SK-N-SH treated with all-trans-retinoic acid at 6 μM for 48 hours (cell line): Measurements from ENCODE around the gene NOM1.

Source experiments
- ATAC-seq: fragments of 200-7000 bp; cut with Tn5 transposase; 3 replicates; pipeline ENCODE4 v1.9.1; 2020; ENCODE audit warnings: mild to moderate bottlenecking, moderate library complexity
- ARNTL ChIP-seq: fragments of 450-650 bp; formaldehyde crosslinking; IDR thresholded peaks from 2 replicates; pipeline ENCODE4 v1.5.0; 2020; ENCODE audit warnings: low read depth, mild to moderate bottlenecking, moderate library complexity, borderline replicate concordance
- BACH2 ChIP-seq: fragments of 250-450 bp; sonication (Bioruptor Pico); IDR thresholded peaks from 2 replicates; pipeline ENCODE4 v1.9.0; 2021; ENCODE audit warnings: mild to moderate bottlenecking, borderline replicate concordance
- CSDC2 ChIP-seq: fragments of 250-450 bp; sonication (Bioruptor Pico); IDR thresholded peaks from 2 replicates; pipeline ENCODE4 v1.5.0; 2020; ENCODE audit warnings: mild to moderate bottlenecking, moderate library complexity
- ESRRG ChIP-seq: fragments of 250-450 bp; sonication (Bioruptor Pico); IDR thresholded peaks from 2 replicates; pipeline ENCODE4 v1.6.1; 2021; ENCODE audit warnings: mild to moderate bottlenecking
- GLIS3 ChIP-seq: fragments of 250-450 bp; sonication (Bioruptor Pico); IDR thresholded peaks from 2 replicates; pipeline ENCODE4 v1.5.0; 2020; ENCODE audit warnings: mild to moderate bottlenecking, moderate library complexity
- OSR1 ChIP-seq: fragments of 250-450 bp; sonication (Bioruptor Pico); IDR thresholded peaks from 2 replicates; pipeline ENCODE4 v1.8.0; 2022; ENCODE audit warnings: moderate library complexity, mild to moderate bottlenecking, inconsistent platforms
- PPARA ChIP-seq: fragments of 250-450 bp; sonication (Bioruptor Pico); IDR thresholded peaks from 2 replicates; pipeline ENCODE4 v1.5.0; 2020; ENCODE audit warnings: mild to moderate bottlenecking, borderline replicate concordance
- RARB ChIP-seq: fragments of 250-450 bp; sonication (Bioruptor Pico); IDR thresholded peaks from 2 replicates; pipeline ENCODE4 v1.8.0; 2021; ENCODE audit warnings: mild to moderate bottlenecking, moderate library complexity
- SNAI2 ChIP-seq: fragments of 250-450 bp; sonication (Bioruptor Pico); IDR thresholded peaks from 2 replicates; pipeline ENCODE4 v1.5.0; 2020; ENCODE audit warnings: mild to moderate bottlenecking, moderate library complexity
- TCF4 ChIP-seq: fragments of 250-450 bp; sonication (Bioruptor Pico); IDR thresholded peaks from 2 replicates; pipeline ENCODE4 v1.8.0; 2021; ENCODE audit warnings: mild to moderate bottlenecking, moderate library complexity, borderline replicate concordance
- TOX ChIP-seq: fragments of 250-450 bp; sonication (Bioruptor Pico); IDR thresholded peaks from 2 replicates; pipeline ENCODE4 v1.8.0; 2021; ENCODE audit warnings: mild to moderate bottlenecking, moderate library complexity, borderline replicate concordance
- ZC3H10 ChIP-seq: fragments of 250-450 bp; sonication (Bioruptor Pico); IDR thresholded peaks from 2 replicates; pipeline ENCODE4 v1.5.1; 2021; ENCODE audit warnings: mild to moderate bottlenecking, moderate library complexity
- ZFP3 ChIP-seq: fragments of 250-450 bp; sonication (Bioruptor Pico); IDR thresholded peaks from 2 replicates; pipeline ENCODE4 v1.5.0; 2020; ENCODE audit warnings: mild to moderate bottlenecking, moderate library complexity
- ZFP30 ChIP-seq: fragments of 450-650 bp; formaldehyde crosslinking; IDR thresholded peaks from 2 replicates; pipeline ENCODE4 v1.5.0; 2022; ENCODE audit warnings: mild to moderate bottlenecking, moderate library complexity
- ZNF565 ChIP-seq: fragments of 450-650 bp; formaldehyde crosslinking; conservative IDR thresholded peaks from 2 replicates; pipeline ENCODE4 v1.5.0; 2020; ENCODE audit warnings: low read depth, mild to moderate bottlenecking, moderate library complexity
- ZNF70 ChIP-seq: fragments of 450-650 bp; formaldehyde crosslinking; IDR thresholded peaks from 2 replicates; pipeline ENCODE4 v1.5.0; 2020; ENCODE audit warnings: mild to moderate bottlenecking, moderate library complexity
- ZNF8 ChIP-seq: fragments of 450-650 bp; formaldehyde crosslinking; IDR thresholded peaks from 2 replicates; pipeline ENCODE4 v1.5.0; 2020; ENCODE audit warnings: mild to moderate bottlenecking, moderate library complexity
- TF ChIP-seq, protein P1 (sequence below): fragments of 250-450 bp; sonication (Bioruptor Pico); IDR thresholded peaks from 2 replicates; pipeline ENCODE4 v1.8.0; 2021; ENCODE audit warnings: low read depth, mild to moderate bottlenecking, moderate library complexity, borderline replicate concordance
- TF ChIP-seq, protein P2 (sequence below): fragments of 250-450 bp; sonication (Bioruptor Pico); IDR thresholded peaks from 2 replicates; pipeline ENCODE4 v1.5.0; 2020; ENCODE audit warnings: mild to moderate bottlenecking, moderate library complexity
- TF ChIP-seq, protein P3 (sequence below): fragments of 250-450 bp; sonication (Bioruptor Pico); IDR thresholded peaks from 2 replicates; pipeline ENCODE4 v1.8.0; 2020; ENCODE audit warnings: mild to moderate bottlenecking, moderate library complexity, borderline replicate concordance
- TF ChIP-seq, protein P4 (sequence below): fragments of 250-450 bp; sonication (Bioruptor Pico); IDR thresholded peaks from 2 replicates; pipeline ENCODE4 v1.5.1; 2021; ENCODE audit warnings: mild to moderate bottlenecking, moderate library complexity

The NOM1 gene

DNA sequence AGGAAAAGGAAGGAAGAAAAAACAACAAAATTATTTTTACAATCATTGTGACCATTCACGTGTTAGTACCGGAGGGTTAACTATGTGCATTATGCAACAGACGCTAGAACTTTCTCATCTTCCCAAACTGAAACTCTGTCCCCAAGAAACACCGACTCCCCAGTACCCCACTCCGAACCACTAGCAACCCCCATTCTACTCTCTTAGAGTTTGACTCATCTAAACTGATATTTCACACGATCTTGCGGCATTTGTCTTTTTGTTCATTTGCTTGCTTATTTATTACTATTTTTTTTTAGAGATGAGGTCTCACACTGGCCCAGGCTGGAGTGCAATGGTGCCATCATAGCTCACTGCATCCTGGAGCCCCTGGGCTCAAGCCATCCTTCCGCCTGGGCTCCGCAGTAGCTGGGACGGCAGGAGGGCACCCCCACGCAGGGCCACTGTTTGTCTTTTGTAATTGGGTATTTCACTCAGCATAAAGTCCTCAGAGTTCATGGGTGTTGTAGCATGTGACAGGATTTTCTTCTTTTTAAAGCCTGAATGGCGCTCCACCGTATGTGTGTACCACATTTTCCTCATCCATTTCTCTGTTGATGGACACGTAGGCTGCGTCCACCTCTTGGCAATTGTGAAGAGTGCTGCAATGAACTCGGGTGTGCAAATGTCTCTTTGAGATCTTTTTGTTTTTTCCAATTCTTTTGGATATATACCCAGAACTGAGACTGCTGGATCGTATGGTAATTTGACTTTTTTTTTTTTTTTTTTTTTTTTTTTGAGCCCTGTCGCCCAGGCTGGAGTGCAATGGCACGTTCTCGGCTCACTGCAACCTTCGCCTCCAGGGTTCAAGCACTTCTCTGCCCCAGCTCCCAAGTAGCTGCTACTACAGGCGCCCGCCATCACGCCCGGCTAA is 51.5 kb downstream of the NOM1 start:
- ATAC-seq: no peak; the same call in 2 of the 3 replicates
- TF ChIP-seq ZC3H10 (CRISPR knock-in tag): no peak
- no peak for TF ChIP-seq ZNF70 (CRISPR knock-in tag)
- TF ChIP-seq ESRRG (CRISPR knock-in tag): no peak
- no peak for TF ChIP-seq BACH2 (CRISPR knock-in tag)
- TF ChIP-seq ZNF8 (CRISPR knock-in tag): no peak
- TF ChIP-seq ARNTL (CRISPR knock-in tag): no peak
- TF ChIP-seq ZNF565: no peak
- no peak for TF ChIP-seq GLIS3 (CRISPR knock-in tag)
- TF ChIP-seq ZFP30 (CRISPR knock-in tag): no peak
- TF ChIP-seq, protein P1, sequence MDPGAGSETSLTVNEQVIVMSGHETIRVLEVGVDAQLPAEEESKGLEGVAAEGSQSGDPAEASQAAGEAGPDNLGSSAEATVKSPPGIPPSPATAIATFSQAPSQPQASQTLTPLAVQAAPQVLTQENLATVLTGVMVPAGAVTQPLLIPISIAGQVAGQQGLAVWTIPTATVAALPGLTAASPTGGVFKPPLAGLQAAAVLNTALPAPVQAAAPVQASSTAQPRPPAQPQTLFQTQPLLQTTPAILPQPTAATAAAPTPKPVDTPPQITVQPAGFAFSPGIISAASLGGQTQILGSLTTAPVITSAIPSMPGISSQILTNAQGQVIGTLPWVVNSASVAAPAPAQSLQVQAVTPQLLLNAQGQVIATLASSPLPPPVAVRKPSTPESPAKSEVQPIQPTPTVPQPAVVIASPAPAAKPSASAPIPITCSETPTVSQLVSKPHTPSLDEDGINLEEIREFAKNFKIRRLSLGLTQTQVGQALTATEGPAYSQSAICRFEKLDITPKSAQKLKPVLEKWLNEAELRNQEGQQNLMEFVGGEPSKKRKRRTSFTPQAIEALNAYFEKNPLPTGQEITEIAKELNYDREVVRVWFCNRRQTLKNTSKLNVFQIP (CRISPR knock-in tag): no peak
- TF ChIP-seq OSR1 (CRISPR knock-in tag): no peak

DNA sequence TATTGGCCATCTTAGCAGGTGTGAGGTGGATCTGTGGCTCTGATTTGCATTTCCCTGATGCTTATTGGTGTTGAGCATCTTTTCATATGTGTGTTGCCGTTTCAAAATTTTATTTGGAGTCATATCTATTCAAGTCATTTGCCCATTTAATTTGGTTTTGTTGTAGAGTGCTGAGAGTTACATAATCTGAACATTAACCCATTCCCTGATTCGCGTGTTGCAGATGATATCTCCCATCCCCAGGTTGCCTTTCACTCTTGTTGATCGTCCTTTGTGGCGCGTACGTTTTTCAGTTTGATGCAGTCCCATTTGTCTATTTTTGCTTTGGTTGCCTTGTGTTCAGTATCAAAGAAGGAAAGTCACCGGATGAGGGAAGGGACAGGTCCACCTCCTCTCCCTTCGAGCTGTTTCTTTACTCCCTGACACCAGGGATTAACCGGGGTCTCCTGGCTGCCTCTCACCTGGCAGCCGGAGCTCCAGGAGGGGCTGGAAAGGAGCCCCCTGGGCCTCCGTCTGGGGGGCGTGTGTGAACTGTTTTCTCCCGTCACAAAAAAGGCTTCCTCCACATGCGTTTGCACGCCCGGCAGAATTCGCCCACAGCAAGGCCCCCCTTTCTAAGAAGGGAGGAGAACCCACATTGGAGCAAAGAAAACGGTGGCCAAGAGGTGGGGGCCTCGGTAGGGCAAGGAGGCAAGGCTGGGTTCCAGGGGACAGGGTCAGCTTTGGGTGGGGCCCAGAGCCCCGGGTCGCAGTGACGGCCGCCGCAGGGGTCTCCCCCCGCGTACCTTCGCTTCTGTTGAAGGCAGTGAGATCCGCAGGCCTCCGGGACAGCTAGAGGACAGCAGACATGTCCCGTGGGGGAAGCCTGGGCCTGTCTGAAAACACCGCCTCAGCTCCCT is 52.7 kb downstream of the NOM1 start:
- no peak for TF ChIP-seq ZFP30 (CRISPR knock-in tag)
- no peak for TF ChIP-seq ARNTL (CRISPR knock-in tag)
- TF ChIP-seq, protein P1 (CRISPR knock-in tag): no peak
- no peak for TF ChIP-seq ZC3H10 (CRISPR knock-in tag)
- TF ChIP-seq ZNF565: no peak
- TF ChIP-seq, protein P2, sequence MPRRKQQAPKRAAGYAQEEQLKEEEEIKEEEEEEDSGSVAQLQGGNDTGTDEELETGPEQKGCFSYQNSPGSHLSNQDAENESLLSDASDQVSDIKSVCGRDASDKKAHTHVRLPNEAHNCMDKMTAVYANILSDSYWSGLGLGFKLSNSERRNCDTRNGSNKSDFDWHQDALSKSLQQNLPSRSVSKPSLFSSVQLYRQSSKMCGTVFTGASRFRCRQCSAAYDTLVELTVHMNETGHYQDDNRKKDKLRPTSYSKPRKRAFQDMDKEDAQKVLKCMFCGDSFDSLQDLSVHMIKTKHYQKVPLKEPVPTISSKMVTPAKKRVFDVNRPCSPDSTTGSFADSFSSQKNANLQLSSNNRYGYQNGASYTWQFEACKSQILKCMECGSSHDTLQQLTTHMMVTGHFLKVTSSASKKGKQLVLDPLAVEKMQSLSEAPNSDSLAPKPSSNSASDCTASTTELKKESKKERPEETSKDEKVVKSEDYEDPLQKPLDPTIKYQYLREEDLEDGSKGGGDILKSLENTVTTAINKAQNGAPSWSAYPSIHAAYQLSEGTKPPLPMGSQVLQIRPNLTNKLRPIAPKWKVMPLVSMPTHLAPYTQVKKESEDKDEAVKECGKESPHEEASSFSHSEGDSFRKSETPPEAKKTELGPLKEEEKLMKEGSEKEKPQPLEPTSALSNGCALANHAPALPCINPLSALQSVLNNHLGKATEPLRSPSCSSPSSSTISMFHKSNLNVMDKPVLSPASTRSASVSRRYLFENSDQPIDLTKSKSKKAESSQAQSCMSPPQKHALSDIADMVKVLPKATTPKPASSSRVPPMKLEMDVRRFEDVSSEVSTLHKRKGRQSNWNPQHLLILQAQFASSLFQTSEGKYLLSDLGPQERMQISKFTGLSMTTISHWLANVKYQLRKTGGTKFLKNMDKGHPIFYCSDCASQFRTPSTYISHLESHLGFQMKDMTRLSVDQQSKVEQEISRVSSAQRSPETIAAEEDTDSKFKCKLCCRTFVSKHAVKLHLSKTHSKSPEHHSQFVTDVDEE (CRISPR knock-in tag): no peak
- TF ChIP-seq, protein P3, sequence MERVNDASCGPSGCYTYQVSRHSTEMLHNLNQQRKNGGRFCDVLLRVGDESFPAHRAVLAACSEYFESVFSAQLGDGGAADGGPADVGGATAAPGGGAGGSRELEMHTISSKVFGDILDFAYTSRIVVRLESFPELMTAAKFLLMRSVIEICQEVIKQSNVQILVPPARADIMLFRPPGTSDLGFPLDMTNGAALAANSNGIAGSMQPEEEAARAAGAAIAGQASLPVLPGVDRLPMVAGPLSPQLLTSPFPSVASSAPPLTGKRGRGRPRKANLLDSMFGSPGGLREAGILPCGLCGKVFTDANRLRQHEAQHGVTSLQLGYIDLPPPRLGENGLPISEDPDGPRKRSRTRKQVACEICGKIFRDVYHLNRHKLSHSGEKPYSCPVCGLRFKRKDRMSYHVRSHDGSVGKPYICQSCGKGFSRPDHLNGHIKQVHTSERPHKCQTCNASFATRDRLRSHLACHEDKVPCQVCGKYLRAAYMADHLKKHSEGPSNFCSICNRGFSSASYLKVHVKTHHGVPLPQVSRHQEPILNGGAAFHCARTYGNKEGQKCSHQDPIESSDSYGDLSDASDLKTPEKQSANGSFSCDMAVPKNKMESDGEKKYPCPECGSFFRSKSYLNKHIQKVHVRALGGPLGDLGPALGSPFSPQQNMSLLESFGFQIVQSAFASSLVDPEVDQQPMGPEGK (CRISPR knock-in tag): no peak
- TF ChIP-seq SNAI2 (CRISPR knock-in tag): no peak
- TF ChIP-seq PPARA (CRISPR knock-in tag): no peak
- TF ChIP-seq TOX (CRISPR knock-in tag): no peak
- TF ChIP-seq ZFP3 (CRISPR knock-in tag): no peak
- TF ChIP-seq ZNF70 (CRISPR knock-in tag): no peak
- no peak for TF ChIP-seq TCF4 (CRISPR knock-in tag)
- TF ChIP-seq CSDC2 (CRISPR knock-in tag): no peak
- TF ChIP-seq, protein P4, sequence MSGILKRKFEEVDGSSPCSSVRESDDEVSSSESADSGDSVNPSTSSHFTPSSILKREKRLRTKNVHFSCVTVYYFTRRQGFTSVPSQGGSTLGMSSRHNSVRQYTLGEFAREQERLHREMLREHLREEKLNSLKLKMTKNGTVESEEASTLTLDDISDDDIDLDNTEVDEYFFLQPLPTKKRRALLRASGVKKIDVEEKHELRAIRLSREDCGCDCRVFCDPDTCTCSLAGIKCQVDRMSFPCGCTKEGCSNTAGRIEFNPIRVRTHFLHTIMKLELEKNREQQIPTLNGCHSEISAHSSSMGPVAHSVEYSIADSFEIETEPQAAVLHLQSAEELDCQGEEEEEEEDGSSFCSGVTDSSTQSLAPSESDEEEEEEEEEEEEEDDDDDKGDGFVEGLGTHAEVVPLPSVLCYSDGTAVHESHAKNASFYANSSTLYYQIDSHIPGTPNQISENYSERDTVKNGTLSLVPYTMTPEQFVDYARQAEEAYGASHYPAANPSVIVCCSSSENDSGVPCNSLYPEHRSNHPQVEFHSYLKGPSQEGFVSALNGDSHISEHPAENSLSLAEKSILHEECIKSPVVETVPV (CRISPR knock-in tag): no peak
- TF ChIP-seq OSR1 (CRISPR knock-in tag): no peak
- TF ChIP-seq BACH2 (CRISPR knock-in tag): no peak
- no peak for TF ChIP-seq ESRRG (CRISPR knock-in tag)
- TF ChIP-seq GLIS3 (CRISPR knock-in tag): no peak
- TF ChIP-seq RARB: no peak
- ATAC-seq: no peak
